Lung (tissue), 12 donors: Measurements from ENCODE around the gene IGF2R. TPM values are rescaled to one million over a fixed set of nuclear protein-coding genes. Genes with fewer than 3 reads are reported as not detected.

Experiments
- ATAC-seq: fragments of 200-7000 bp; cut with Tn5 transposase; one replicate; pipeline ENCODE4 v1.9.1; 2020; ENCODE audit warnings: moderate number of reproducible peaks; ENCODE audit not compliant: insufficient read depth, low FRiP score
- DNase-seq, 3 donors: peaks; one replicate each; pipeline ENCODE4 v3.0.0-alpha.2; 2013 to 2017
- H3K27ac ChIP-seq, 2 donors: one replicate each; pipeline ENCODE4 v1.5.1; 2013; ENCODE audit warnings: mild to moderate bottlenecking in 2 of 2, moderate library complexity in 2 of 2, control low read depth in 1 of 2, inconsistent platforms in 1 of 2, low read depth in 1 of 2, low read length in 1 of 2
- H3K27me3 ChIP-seq, 3 donors: one replicate each; pipeline ENCODE4 v1.5.1; 2013; ENCODE audit warnings: low read length in 2 of 3; ENCODE audit not compliant: control insufficient read depth in 3 of 3, insufficient read depth in 3 of 3
- H3K36me3 ChIP-seq, 4 donors: one replicate each; pipeline ENCODE4 v1.5.1; 2013; ENCODE audit warnings: low read length in 4 of 4, mild to moderate bottlenecking in 1 of 4, moderate library complexity in 1 of 4; ENCODE audit not compliant: control insufficient read depth in 4 of 4, insufficient read depth in 4 of 4
- H3K4me1 ChIP-seq, 5 donors: one replicate each; pipeline ENCODE4 v1.5.1; 2013; ENCODE audit warnings: low read length in 5 of 5, mild to moderate bottlenecking in 2 of 5, moderate library complexity in 1 of 5; ENCODE audit not compliant: control insufficient read depth in 5 of 5, insufficient read depth in 5 of 5
- H3K4me3 ChIP-seq: one replicate; pipeline ENCODE4 v1.5.1; 2013; ENCODE audit warnings: mild to moderate bottlenecking, control low read depth, moderate library complexity
- H3K9ac ChIP-seq, 2 donors: one replicate each; pipeline ENCODE4 v1.5.1; 2013; ENCODE audit warnings: low read length in 2 of 2, control low read depth in 1 of 2; ENCODE audit not compliant: insufficient read depth in 1 of 2
- H3K9me3 ChIP-seq, 4 donors: one replicate each; pipeline ENCODE4 v1.5.1; 2013; ENCODE audit warnings: low read length in 3 of 4, mild to moderate bottlenecking in 1 of 4, moderate library complexity in 1 of 4; ENCODE audit not compliant: control insufficient read depth in 4 of 4, insufficient read depth in 3 of 4
- CTCF ChIP-seq: IDR thresholded peaks from 2 replicates; pipeline ENCODE4 v1.5.1; 2012; ENCODE audit warnings: mild to moderate bottlenecking; ENCODE audit errors: control extremely low read depth, extremely low read depth
- WGBS, 2 donors: extraction: QIAGEN DNeasy Blood & Tissue Kit; methylation state at CpG; one replicate each; pipeline ENCODE4 v1.1.7; 2013; 5-methylcytosine and 5-hydroxymethylcytosine counted together
- polyA plus RNA-seq, 2 donors: library from polyadenylated mRNA; stranded (reverse); fragments of 200-250 nt; gene quantifications; one replicate each; pipeline ENCODE4 v1.2.1, GENCODE V29; 2013
- total RNA-seq, 2 donors: library from RNA; depleted of rRNA in 1 of 2; stranded (reverse); fragments of >200 nt in 1 of 2; gene quantifications; one replicate each; pipeline ENCODE4 v1.2.1, GENCODE V29; 2014 to 2021
- donor health status: control.
- donor health status: control.
- donor health status: Bipolar disorder and iron deficiency.
- donor health status: healthy.
- donor health status: DM: yes; HTN: yes; CAD: no.

The IGF2R gene
- total and polyA plus RNA-seq, 4 donors: 30.0 to 125 (median 92.6) TPM

- ATAC-seq (no peak), DNase-seq (no peak)
- no peak overlapping the region for H3K4me3 ChIP-seq
- WGBS, 2 donors: 91 to 94% methylated on average over 6 of the region's 6 CpGs
- no peak overlapping the region for H3K9ac ChIP-seq
- no peaks in the 10 kb centered on the region for H3K27me3 ChIP-seq
- no peak for TF ChIP-seq CTCF
- H3K36me3 ChIP-seq: peaks cover 7 to 54% (median 26%) of the 10 kb centered on the region in 4 donors
- H3K27ac ChIP-seq: no peak overlapping the region
- H3K4me1 ChIP-seq: peaks cover 0 to 3% (median 0%) of the 10 kb centered on the region in 5 donors
- H3K9me3 ChIP-seq: no peaks in the 10 kb centered on the region
These were observed 67.4 kb downstream of the IGF2R start for GRCh38 chr6:160036331-160036695.

- H3K4me1 ChIP-seq: peaks cover 0 to 3% (median 0%) of the 10 kb centered on the region in 5 donors
- no peak overlapping the region for H3K4me3 ChIP-seq
- peaks cover 7 to 52% (median 29%) of the 10 kb centered on the region in 4 donors for H3K36me3 ChIP-seq
- WGBS, 2 donors: 73 to 85% methylated on average over 4 of the region's 4 CpGs
- ATAC-seq (no peak), DNase-seq (peak in 2 of 3 donors; percentile 12 to 27)
- H3K27me3 ChIP-seq: no peaks in the 10 kb centered on the region
- TF ChIP-seq CTCF: no peak
- no peak overlapping the region for H3K9ac ChIP-seq
- H3K9me3 ChIP-seq: no peaks in the 10 kb centered on the region
- no peak overlapping the region for H3K27ac ChIP-seq
These were observed 67.9 kb downstream of the IGF2R start for GRCh38 chr6:160036790-160037206.

GRCh38 chr6:160038479-160038878, 69.6 kb downstream of the IGF2R start:
- Histone ChIP-seq H3K27ac (no peak overlapping the region), H3K9ac (no peak overlapping the region), H3K4me3 (no peak overlapping the region), H3K36me3 (peaks cover 8 to 48% (median 37%) of the 10 kb centered on the region in 4 donors), H3K9me3 (no peaks in the 10 kb centered on the region), H3K27me3 (no peaks in the 10 kb centered on the region), H3K4me1 (peaks cover 0 to 7% (median 0%) of the 10 kb centered on the region in 5 donors)
- no peak for TF ChIP-seq CTCF
- 94 to 97% methylated on average over 8 of the region's 8 CpGs for WGBS, 2 donors
- ATAC-seq: no peak
- no peak for DNase-seq

- TF ChIP-seq CTCF: no peak
- WGBS, 2 donors: 88 to 89% methylated on average over 5 of the region's 5 CpGs
- no peak for DNase-seq
- Histone ChIP-seq H3K4me3 (no peak overlapping the region), H3K9me3 (no peaks in the 10 kb centered on the region), H3K36me3 (peaks cover 11 to 47% (median 37%) of the 10 kb centered on the region in 4 donors), H3K27me3 (no peaks in the 10 kb centered on the region), H3K4me1 (peaks cover 0 to 7% (median 0%) of the 10 kb centered on the region in 5 donors), H3K27ac (no peak overlapping the region), H3K9ac (no peak overlapping the region)
- ATAC-seq: no peak
These were observed 70.6 kb downstream of the IGF2R start for GRCh38 chr6:160039441-160039840.
